H1 (cell line): ENCODE results near the gene LSR. TPM values are rescaled to one million over a fixed set of nuclear protein-coding genes. Genes with fewer than 3 reads are reported as not detected.

Source experiments
- BRCA1 ChIP-seq: IDR thresholded peaks from 2 replicates; pipeline ENCODE4 v1.6.1; 2012; ENCODE audit warnings: low read depth, low read length, improper control_type of control experiment
- EP300 ChIP-seq, 2 experiments: IDR thresholded peaks; 1 replicate in 1 of 2; 2 replicates in 1 of 2; pipeline ENCODE4 v1.6.1; 2011 to 2012; ENCODE audit warnings: low read depth in 2 of 2, low read length in 2 of 2, mild to moderate bottlenecking in 2 of 2, borderline replicate concordance in 1 of 2, inconsistent platforms in 1 of 2, moderate library complexity in 1 of 2
- EZH2 ChIP-seq: fragments of 200-600 bp; sonication (generic); IDR thresholded peaks from 2 replicates; pipeline ENCODE4 v1.7.1; 2012; ENCODE audit warnings: low read depth, mild to moderate bottlenecking, moderate library complexity, low read length, inconsistent platforms; ENCODE audit not compliant: severe bottlenecking
- HDAC6 ChIP-seq: IDR thresholded peaks from one replicate; pipeline ENCODE4 v1.7.1; 2012; ENCODE audit warnings: low read depth, mild to moderate bottlenecking, inconsistent platforms, low read length, moderate library complexity
- RAD21 ChIP-seq, 2 experiments: IDR thresholded peaks in 1 of 2; conservative IDR thresholded peaks in 1 of 2; 2 replicates each; pipeline ENCODE4 v1.6.1; 2011; ENCODE audit warnings: low read depth in 2 of 2, low read length in 2 of 2, improper control_type of control experiment in 1 of 2, inconsistent platforms in 1 of 2, mild to moderate bottlenecking in 1 of 2, moderate library complexity in 1 of 2
- TAF7 ChIP-seq: optimal IDR thresholded peaks from 2 replicates; pipeline ENCODE3; 2011; ENCODE audit warnings: low read depth, mild to moderate bottlenecking, inconsistent platforms, low read length, moderate library complexity, borderline replicate concordance
- TEAD4 ChIP-seq: IDR thresholded peaks from 2 replicates; pipeline ENCODE4 v1.6.1; 2012; ENCODE audit warnings: low read depth, low read length, inconsistent platforms, mixed read lengths
- YY1 ChIP-seq: IDR thresholded peaks from 2 replicates; pipeline ENCODE4 v1.6.1; 2011; ENCODE audit warnings: low read depth, mild to moderate bottlenecking, low read length
- polyA plus RNA-seq, 7 experiments: library from polyadenylated mRNA; depleted of rRNA in 3 of 7; stranded (reverse) in 5 of 7; unstranded in 2 of 7; fragments of >200 nt in 5 of 7; fragments of 200-250 nt in 2 of 7; gene quantifications; 1 replicate in 5 of 7; 2 replicates in 1 of 7; 4 replicates in 1 of 7; pipeline versions ENCODE4 v1.2.1 to v1.2.3, GENCODE V29; 2011 to 2013; ENCODE audit warnings: missing spikeins in 2 of 7, mixed read lengths in 2 of 7
- total RNA-seq: library from RNA; stranded (reverse); fragmentation: NEBNext Ultra II Directional; extraction: Animal tissue kit (Norgen Biotek cat#: 25700); gene quantifications from 2 replicates; pipeline ENCODE4 v1.2.1, GENCODE V29; 2021

Gene LSR
- total and polyA plus RNA-seq, 2 of the 8 experiments (the other 6 are each of a cell fraction or from before 2014, with no cell fraction given), result 159 to 186 TPM

DNA sequence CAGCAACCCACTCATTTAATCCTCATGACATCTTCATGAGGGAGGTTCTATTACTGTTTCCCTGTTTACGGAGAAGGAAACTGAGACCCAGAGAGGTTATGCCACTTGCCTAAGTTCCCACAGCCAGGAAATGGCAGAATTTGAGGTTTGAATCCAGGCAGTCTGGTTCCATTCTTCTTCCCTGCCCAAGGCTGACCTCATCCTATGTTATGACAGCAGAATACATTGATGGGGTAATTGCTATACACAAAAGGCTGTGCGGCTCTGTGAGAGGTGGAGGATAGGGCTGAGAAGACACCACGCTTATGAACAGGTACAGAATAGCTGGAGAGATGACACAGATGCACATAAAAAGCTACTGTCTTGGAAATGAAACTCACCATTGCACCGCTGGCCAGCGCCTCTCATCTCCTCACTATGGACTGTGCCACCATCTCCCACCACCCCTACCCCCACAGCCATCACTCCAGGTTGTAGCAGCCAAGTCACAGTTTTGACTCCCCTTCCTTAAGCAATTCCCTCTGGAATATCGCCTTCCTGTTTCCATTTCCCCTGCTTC is 54.6 kb downstream of the LSR start (continued):
- TF ChIP-seq BRCA1 (no peak), TEAD4 (no peak), RAD21 (IDR thresholded peaks at IDR 0.05 in 1 of 2, conservative IDR thresholded peaks at IDR 0.05 in 1 of 2; ENCODE audit: low read depth in 2 of 2, low read length in 2 of 2) (no peak), HDAC6 (no peak), TAF7 (no peak), YY1 (no peak), EZH2 (no peak), EP300 (IDR thresholded peaks at IDR 0.05; ENCODE audit: borderline replicate concordance in 1 of 2, low read depth in 2 of 2, low read length in 2 of 2) (no peak)
